Transverse colon (tissue), 4 donors: ENCODE results near the gene SNX30. TPM values are rescaled to one million over a fixed set of nuclear protein-coding genes. Genes with fewer than 3 reads are reported as not detected.

Experiments
- DNase-seq: peaks from one replicate; pipeline ENCODE4 v3.0.0-alpha.2; 2019
- H3K27ac ChIP-seq, 4 donors: fragments of 200-600 bp; sonication (generic); 2 replicates each; pipeline ENCODE4 v1.5.1; 2016 to 2018; ENCODE audit warnings: inconsistent platforms in 4 of 4
- H3K27me3 ChIP-seq: fragments of 200-600 bp; sonication (generic); 2 replicates; pipeline ENCODE4 v1.5.1; 2017; ENCODE audit warnings: inconsistent platforms
- H3K36me3 ChIP-seq, 4 donors: fragments of 200-600 bp; sonication (generic); 2 replicates each; pipeline ENCODE4 v1.5.1; 2017 to 2019; ENCODE audit warnings: inconsistent platforms in 4 of 4
- H3K4me1 ChIP-seq, 4 donors: fragments of 200-600 bp; sonication (generic); 2 replicates each; pipeline ENCODE4 v1.5.1; 2017 to 2020; ENCODE audit warnings: inconsistent platforms in 4 of 4
- H3K4me3 ChIP-seq, 4 donors: fragments of 200-600 bp; sonication (generic); 1 replicate in 1 of 4; 2 replicates in 3 of 4; pipeline versions ENCODE4 v1.5.1 to v1.6.1; 2017 to 2019; ENCODE audit warnings: inconsistent platforms in 4 of 4
- H3K9me3 ChIP-seq, 2 donors: fragments of 200-600 bp; sonication (generic); 2 replicates each; pipeline ENCODE4 v1.5.1; 2017 to 2019; ENCODE audit warnings: inconsistent platforms in 2 of 2
- EP300 ChIP-seq: sonication (generic); formaldehyde crosslinking; IDR thresholded peaks from one replicate; pipeline ENCODE4 v1.6.1; 2017; ENCODE audit warnings: antibody characterized with exemption, low read depth
- POLR2A ChIP-seq: fragments of 450-650 bp; IDR thresholded peaks from one replicate; pipeline ENCODE4 v1.6.1; 2016; ENCODE audit warnings: antibody characterized with exemption, mild to moderate bottlenecking, moderate library complexity
- POLR2AphosphoS5 ChIP-seq, 3 donors: sonication (generic); formaldehyde crosslinking; IDR thresholded peaks; one replicate each; pipeline ENCODE4 v1.6.1; 2016; ENCODE audit warnings: antibody characterized with exemption in 3 of 3
- WGBS, 2 donors: methylation state at CpG; one replicate each; pipeline ENCODE4 v1.1.5; 2018; ENCODE audit warnings: low coverage in 1 of 2; 5-methylcytosine and 5-hydroxymethylcytosine counted together
- in situ Hi-C, 4 donors: fragments of 200-750 bp; cut with MboI; loops; one replicate each; pipeline versions ENCODE4 v1.15.0 to v1.15.1; 2017; ENCODE audit warnings: low sequenced_read_pairs in 3 of 4, low pct_ligation_motif_present in 1 of 4, low pct_unique_long_range_greater_than_20kb in 1 of 4
- intact Hi-C: fragments of 100-400 bp; cut with DNase I; formaldehyde crosslinking; loops from one replicate; pipeline ENCODE4 v1.15.1; 2023; ENCODE audit warnings: low total_unique reads
- total RNA-seq, 4 donors: library from RNA; depleted of rRNA; stranded (reverse); fragments of >200 nt; gene quantifications; one replicate each; pipeline ENCODE4 v1.1.0, GENCODE V29; 2016
- TF ChIP-seq, protein P1 (sequence below), 5 experiments: fragments of 200-600 bp in 3 of 5; fragments of 450-650 bp in 2 of 5; sonication (generic) in 3 of 5; IDR thresholded peaks; 1 replicate in 2 of 5; 2 replicates in 3 of 5; pipeline ENCODE4 v1.5.1; 2016 to 2017; ENCODE audit warnings: antibody characterized with exemption in 5 of 5, inconsistent platforms in 3 of 5, mild to moderate bottlenecking in 2 of 5, moderate library complexity in 1 of 5

Gene SNX30
- total RNA-seq, 4 donors from 2014 or later: 15.7 to 46.4 (median 45.7) TPM

DNA sequence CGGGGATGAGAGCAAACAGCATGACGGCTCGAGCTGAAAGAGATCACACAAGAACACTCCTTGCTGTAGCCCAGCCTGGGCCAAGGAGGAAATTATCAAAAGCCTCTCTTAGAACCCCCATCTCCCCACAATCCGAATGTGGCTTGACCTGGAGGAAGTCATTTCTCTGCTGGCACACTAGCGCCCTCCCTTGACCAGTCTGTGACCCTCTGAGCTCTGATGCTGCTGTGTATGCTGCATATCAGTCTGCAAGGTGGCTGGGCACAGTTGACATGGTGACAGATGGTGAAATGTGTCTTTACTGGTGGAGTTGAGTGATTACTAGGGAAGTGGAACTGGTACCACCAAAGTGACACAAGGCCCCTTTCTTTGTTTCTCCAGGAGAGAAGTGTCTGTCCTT lies 136.8 kb downstream of the SNX30 start:
- TF ChIP-seq, protein P1, sequence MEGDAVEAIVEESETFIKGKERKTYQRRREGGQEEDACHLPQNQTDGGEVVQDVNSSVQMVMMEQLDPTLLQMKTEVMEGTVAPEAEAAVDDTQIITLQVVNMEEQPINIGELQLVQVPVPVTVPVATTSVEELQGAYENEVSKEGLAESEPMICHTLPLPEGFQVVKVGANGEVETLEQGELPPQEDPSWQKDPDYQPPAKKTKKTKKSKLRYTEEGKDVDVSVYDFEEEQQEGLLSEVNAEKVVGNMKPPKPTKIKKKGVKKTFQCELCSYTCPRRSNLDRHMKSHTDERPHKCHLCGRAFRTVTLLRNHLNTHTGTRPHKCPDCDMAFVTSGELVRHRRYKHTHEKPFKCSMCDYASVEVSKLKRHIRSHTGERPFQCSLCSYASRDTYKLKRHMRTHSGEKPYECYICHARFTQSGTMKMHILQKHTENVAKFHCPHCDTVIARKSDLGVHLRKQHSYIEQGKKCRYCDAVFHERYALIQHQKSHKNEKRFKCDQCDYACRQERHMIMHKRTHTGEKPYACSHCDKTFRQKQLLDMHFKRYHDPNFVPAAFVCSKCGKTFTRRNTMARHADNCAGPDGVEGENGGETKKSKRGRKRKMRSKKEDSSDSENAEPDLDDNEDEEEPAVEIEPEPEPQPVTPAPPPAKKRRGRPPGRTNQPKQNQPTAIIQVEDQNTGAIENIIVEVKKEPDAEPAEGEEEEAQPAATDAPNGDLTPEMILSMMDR (IDR thresholded peaks at IDR 0.05): no peak
- TF ChIP-seq EP300 (no peak), POLR2A (no peak), POLR2AphosphoS5 (IDR thresholded peaks at IDR 0.05) (no peak)
- 66% methylated on average over 5 of the region's 5 CpGs; no CpG with 5 or more reads in 1 of the 2 donors for WGBS, 2 donors
- peak; percentile 16 for DNase-seq
- Histone ChIP-seq H3K9me3 (no peaks in the 10 kb centered on the region), H3K36me3 (no peaks in the 10 kb centered on the region), H3K4me3 (no peak overlapping the region), H3K27me3 (peaks cover 34% of the 10 kb centered on the region), H3K27ac (no peak overlapping the region), H3K4me1 (peaks cover 0 to 10% (median 4%) of the 10 kb centered on the region in 4 donors)
- intact Hi-C loops: no loop called here
- in situ Hi-C loops: no loop called here

DNA sequence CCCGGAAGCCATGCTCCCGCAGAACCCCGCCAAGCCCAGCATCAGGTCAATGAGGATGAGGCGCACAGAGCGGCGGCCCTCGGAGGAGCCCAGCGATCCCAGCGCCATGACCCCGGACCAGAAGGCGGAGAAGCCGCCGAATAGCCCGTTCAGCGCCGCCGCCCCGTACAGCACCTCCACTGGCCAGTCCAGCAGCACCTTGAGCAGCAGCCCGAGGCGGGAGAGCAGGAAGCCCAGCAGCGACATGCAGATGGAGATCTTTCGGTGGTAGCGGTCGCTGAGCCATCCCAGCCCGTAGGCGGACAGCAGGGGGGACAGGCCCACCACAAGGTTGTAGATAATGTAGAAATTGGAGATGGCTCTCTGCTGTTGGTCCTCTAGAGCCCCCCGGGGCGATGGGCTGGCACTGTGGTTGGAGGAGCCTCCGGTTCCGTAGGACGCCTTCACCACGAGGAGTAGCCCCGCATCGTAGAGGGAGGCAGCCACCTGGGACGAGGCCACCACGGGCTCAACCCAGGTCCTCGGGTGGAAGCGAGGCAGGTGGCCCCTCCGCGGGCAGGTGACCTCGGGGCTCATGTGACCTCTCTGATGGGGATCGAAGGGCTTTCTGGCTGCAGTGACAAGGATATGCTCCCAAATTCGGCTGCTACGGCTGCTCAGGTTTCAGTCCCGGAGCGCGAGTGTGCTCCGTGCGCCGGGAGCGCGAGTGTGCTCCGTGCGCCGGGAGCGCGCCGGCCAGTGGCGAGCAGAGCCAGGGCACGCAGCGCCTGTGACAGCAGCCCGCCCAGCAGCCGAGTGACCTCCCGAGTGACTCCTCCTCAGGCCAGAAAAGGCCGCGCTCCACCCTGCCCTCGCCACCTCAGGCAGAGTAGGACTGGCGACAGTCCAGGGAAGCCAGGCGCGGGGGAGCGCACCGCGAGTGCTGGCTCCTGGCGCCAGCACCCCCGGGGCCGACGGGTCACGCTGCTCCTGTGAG lies 139.8 kb downstream of the SNX30 start, which contains the start of gene SLC46A2:
TSS of gene SLC46A2 (minus strand) at position 771 of the 976 bp plus-strand sequence. CDS start at position 576, 195 bp downstream.
- Histone ChIP-seq H3K9me3 (no peaks in the 10 kb centered on the region), H3K4me3 (peak within 1 kb of the TSS in 2 of 4 donors; percentile 17 to 33), H3K27me3 (peaks cover 34% of the 10 kb centered on the region), H3K27ac (no peak within 1 kb of the TSS), H3K36me3 (no peaks in the 10 kb centered on the region), H3K4me1 (peaks cover 0 to 10% (median 4%) of the 10 kb centered on the region in 4 donors)
- in situ Hi-C loops (no loop called here), intact Hi-C loops (no loop called here)
- 28 to 77% methylated on average over 15 to 77 of the region's 78 CpGs for WGBS, 2 donors
- TF ChIP-seq, protein P1 (IDR thresholded peaks at IDR 0.05): no peak
- no peak for TF ChIP-seq EP300
- TF ChIP-seq POLR2AphosphoS5 (IDR thresholded peaks at IDR 0.05): no peak
- TF ChIP-seq POLR2A: no peak
- DNase-seq: no peak

DNA sequence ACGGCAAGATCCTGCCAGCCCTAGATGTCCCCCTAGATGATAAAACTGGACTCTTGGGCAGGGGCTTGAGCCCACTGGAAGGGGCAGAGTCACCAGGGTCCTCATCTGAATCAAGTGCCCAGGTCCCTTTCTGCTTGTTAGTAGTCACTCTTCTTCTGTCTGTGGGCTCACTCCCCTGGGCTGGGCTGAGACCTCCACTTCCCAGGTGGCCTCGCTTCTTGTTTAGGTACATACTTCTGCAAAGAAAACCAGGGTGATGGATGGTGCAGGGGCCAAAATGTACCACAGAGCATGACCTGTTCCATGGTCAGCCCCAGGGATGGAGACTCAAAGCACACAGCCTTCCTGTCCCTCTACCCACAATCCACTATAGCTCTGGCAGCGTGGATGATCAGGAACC lies 141.0 kb downstream of the SNX30 start:
- TF ChIP-seq EP300 (no peak), POLR2AphosphoS5 (IDR thresholded peaks at IDR 0.05) (no peak), POLR2A (no peak)
- TF ChIP-seq, protein P1 (IDR thresholded peaks at IDR 0.05): no peak
- Histone ChIP-seq H3K27ac (no peak overlapping the region), H3K4me1 (peaks cover 0 to 10% (median 4%) of the 10 kb centered on the region in 4 donors), H3K27me3 (peaks cover 34% of the 10 kb centered on the region), H3K36me3 (no peaks in the 10 kb centered on the region), H3K9me3 (no peaks in the 10 kb centered on the region), H3K4me3 (no peak overlapping the region)
- intact Hi-C loops (no loop called here), in situ Hi-C loops (no loop called here)
- no peak for DNase-seq
- 96% methylated on average over 3 of the region's 3 CpGs; no CpG with 5 or more reads in 1 of the 2 donors for WGBS, 2 donors

DNA sequence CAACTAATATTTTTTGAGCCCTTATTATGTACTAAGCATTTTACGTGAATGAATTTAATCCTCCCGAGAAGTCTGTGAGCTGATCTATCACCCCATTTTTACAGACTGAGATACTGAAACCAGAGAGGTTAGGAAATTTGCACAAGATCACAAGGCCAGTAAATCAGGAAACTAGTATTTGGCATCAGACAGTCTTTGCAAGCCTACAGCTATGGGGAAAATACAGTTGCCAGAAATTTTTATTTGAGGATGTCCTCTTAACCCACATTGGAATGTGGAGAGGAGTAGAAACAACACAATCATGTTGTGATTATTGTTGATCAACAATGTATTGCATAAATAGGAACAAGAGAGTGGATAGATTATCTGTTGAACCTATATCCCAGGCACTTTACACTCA lies 142.4 kb downstream of the SNX30 start:
- Histone ChIP-seq H3K27ac (no peak overlapping the region), H3K4me1 (peaks cover 0 to 10% (median 4%) of the 10 kb centered on the region in 4 donors), H3K9me3 (no peaks in the 10 kb centered on the region), H3K36me3 (no peaks in the 10 kb centered on the region), H3K27me3 (peaks cover 40% of the 10 kb centered on the region), H3K4me3 (no peak overlapping the region)
- in situ Hi-C loops (no loop called here), intact Hi-C loops (no loop called here)
- TF ChIP-seq POLR2A (no peak), POLR2AphosphoS5 (IDR thresholded peaks at IDR 0.05) (no peak), EP300 (no peak)
- TF ChIP-seq, protein P1 (IDR thresholded peaks at IDR 0.05): no peak
- WGBS, 2 donors: 82 to 91% methylated on average over 2 of the region's 2 CpGs
- DNase-seq: no peak
